ENCODE results near the gene STX10.

GRCh38 chr19:13116282-13117175, 33.6 kb downstream of the STX10 start, which contains the start of gene TRMT1:
- TF ChIP-seq CTCF (IDR thresholded peaks at IDR 0.05) (peak in 1 of 7 experiments; percentile 1), POLR2A (IDR thresholded peaks at IDR 0.05) (peak in 2 of 3 donors; percentile 44 to 51)
